Erythroblast (primary cell): Measurements from ENCODE around the gene ACTMAP.

ENCODE experiments used
- GATA1 ChIP-seq: IDR thresholded peaks from 2 replicates; pipeline ENCODE4 v1.6.1; 2011; ENCODE audit warnings: low read depth, mild to moderate bottlenecking, control low read depth, low read length, moderate library complexity
- POLR2A ChIP-seq: IDR thresholded peaks from 2 replicates; pipeline ENCODE4 v1.6.1; 2011; ENCODE audit warnings: mild to moderate bottlenecking, low read length

- TF ChIP-seq POLR2A (no peak), GATA1 (no peak)
Observed at GRCh38 chr19:40754611-40755247, 4.5 kb upstream of the ACTMAP start.
